CD14-positive monocyte (primary cell): ENCODE measurements around the gene CLTCL1. TPM values are rescaled to one million over a fixed set of nuclear protein-coding genes. Genes with fewer than 3 reads are reported as not detected.

Experiments used
- DNase-seq, 3 donors: peaks; one replicate each; pipeline ENCODE4 v3.0.0-alpha.2; 2011 to 2022
- H2AFZ ChIP-seq: 2 replicates; pipeline ENCODE4 v1.6.0; 2012; ENCODE audit warnings: mild to moderate bottlenecking, low read depth, low read length, inconsistent platforms; ENCODE audit not compliant: insufficient read depth, poor library complexity, severe bottlenecking
- H3K27ac ChIP-seq, 2 donors: 1 replicate in 1 of 2; 2 replicates in 1 of 2; pipeline ENCODE4 v1.5.1; 2012 to 2013; ENCODE audit warnings: low read length in 2 of 2, control low read depth in 1 of 2, inconsistent platforms in 1 of 2, low read depth in 1 of 2, mild to moderate bottlenecking in 1 of 2
- H3K27me3 ChIP-seq, 2 donors: one replicate each; pipeline versions ENCODE4 v1.6.0 to v1.6.1; 2011 to 2013; ENCODE audit warnings: low read length in 2 of 2; ENCODE audit not compliant: control insufficient read depth in 2 of 2, insufficient read depth in 2 of 2
- H3K36me3 ChIP-seq, 2 donors: replicated peaks in 1 of 2; 1 replicate in 1 of 2; 2 replicates in 1 of 2; pipeline versions ENCODE4 v1.5.1 to v1.6.1; 2012 to 2013; ENCODE audit warnings: low read length in 2 of 2, control low read depth in 1 of 2, inconsistent platforms in 1 of 2, mild to moderate bottlenecking in 1 of 2; ENCODE audit not compliant: insufficient read depth in 2 of 2, control insufficient read depth in 1 of 2
- H3K4me1 ChIP-seq, 2 donors: 1 replicate in 1 of 2; 2 replicates in 1 of 2; pipeline versions ENCODE4 v1.5.1 to v1.6.1; 2012 to 2013; ENCODE audit warnings: low read length in 2 of 2, control low read depth in 1 of 2, inconsistent platforms in 1 of 2, mild to moderate bottlenecking in 1 of 2, moderate library complexity in 1 of 2; ENCODE audit not compliant: insufficient read depth in 2 of 2, control insufficient read depth in 1 of 2
- H3K4me2 ChIP-seq: replicated peaks from 2 replicates; pipeline ENCODE3; 2012; ENCODE audit warnings: low read length, moderate library complexity, mild to moderate bottlenecking; ENCODE audit not compliant: poor library complexity, severe bottlenecking; ENCODE audit errors: extremely low read depth
- H3K4me3 ChIP-seq, 3 experiments: fragments of 200-600 bp in 1 of 3; sonication (generic) in 1 of 3; replicated peaks in 1 of 3; 1 replicate in 2 of 3; 2 replicates in 1 of 3; pipeline ENCODE4 v1.5.1; 2011 to 2013; ENCODE audit warnings: low read length in 3 of 3, mild to moderate bottlenecking in 3 of 3, control low read depth in 2 of 3, low read depth in 2 of 3, inconsistent platforms in 1 of 3, moderate library complexity in 1 of 3
- H3K79me2 ChIP-seq: 2 replicates; pipeline ENCODE4 v1.6.0; 2012; ENCODE audit warnings: mild to moderate bottlenecking, control low read depth, inconsistent platforms, low read length, moderate library complexity; ENCODE audit not compliant: insufficient read depth
- H3K9ac ChIP-seq: 2 replicates; pipeline ENCODE4 v1.6.0; 2017; ENCODE audit warnings: low read length, mild to moderate bottlenecking; ENCODE audit not compliant: insufficient read depth, poor library complexity, severe bottlenecking
- H3K9me3 ChIP-seq, 2 donors: replicated peaks in 1 of 2; 1 replicate in 1 of 2; 2 replicates in 1 of 2; pipeline versions ENCODE4 v1.5.1 to v1.6.1; 2012 to 2013; ENCODE audit warnings: low read length in 2 of 2, control low read depth in 1 of 2; ENCODE audit not compliant: control insufficient read depth in 1 of 2, insufficient read depth in 1 of 2
- H4K20me1 ChIP-seq: 2 replicates; pipeline ENCODE4 v1.6.0; 2012; ENCODE audit warnings: mild to moderate bottlenecking, low read length, control low read depth, moderate library complexity; ENCODE audit not compliant: insufficient read depth
- H3K27ac Mint-ChIP-seq, 7 donors: one replicate each; pipeline ENCODE4 v1.8.0; 2020; ENCODE audit warnings: mild to moderate bottlenecking in 7 of 7, mixed read lengths in 7 of 7, moderate library complexity in 6 of 7, inconsistent platforms in 2 of 7
- H3K27me3 Mint-ChIP-seq, 3 donors: one replicate each; pipeline ENCODE4 v1.8.0; 2021 to 2022; ENCODE audit warnings: low read depth in 3 of 3, mild to moderate bottlenecking in 3 of 3, mixed read lengths in 3 of 3, moderate library complexity in 3 of 3, inconsistent platforms in 1 of 3
- H3K36me3 Mint-ChIP-seq, 2 donors: one replicate each; pipeline ENCODE4 v1.8.0; 2020; ENCODE audit warnings: mixed read lengths in 2 of 2, inconsistent platforms in 1 of 2, mild to moderate bottlenecking in 1 of 2
- H3K4me1 Mint-ChIP-seq: one replicate; pipeline ENCODE4 v1.8.0; 2020; ENCODE audit warnings: mild to moderate bottlenecking, mixed read lengths
- H3K4me3 Mint-ChIP-seq, 2 donors: one replicate each; pipeline ENCODE4 v1.8.0; 2020; ENCODE audit warnings: mild to moderate bottlenecking in 2 of 2, mixed read lengths in 2 of 2, moderate library complexity in 1 of 2
- H3K9me3 Mint-ChIP-seq, 7 donors: one replicate each; pipeline ENCODE4 v1.8.0; 2020 to 2022; ENCODE audit warnings: mixed read lengths in 7 of 7, mild to moderate bottlenecking in 6 of 7, moderate library complexity in 6 of 7, inconsistent platforms in 2 of 7
- CTCF ChIP-seq: fragments of 200-600 bp; IDR thresholded peaks from one replicate; pipeline ENCODE4 v1.8.0; 2022; ENCODE audit warnings: antibody characterized with exemption, mild to moderate bottlenecking
- WGBS: methylation state at CpG from one replicate; pipeline ENCODE4 v1.1.5; 2013; ENCODE audit warnings: missing lambda C conversion rate; ENCODE audit not compliant: insufficient coverage; 5-methylcytosine and 5-hydroxymethylcytosine counted together
- intact Hi-C, 2 donors: fragments of 100-400 bp; cut with micrococcal nuclease; formaldehyde crosslinking; loops; one replicate each; pipeline versions ENCODE4 v1.15.0 to v1.15.1; 2023
- polyA plus RNA-seq, 3 donors: library from polyadenylated mRNA; depleted of rRNA in 1 of 3; unstranded in 2 of 3; stranded (reverse) in 1 of 3; fragments of 300-500 nt in 2 of 3; fragments of >200 nt in 1 of 3; fragmentation: Illumina TruSeq in 2 of 3; gene quantifications; 1 replicate in 2 of 3; 2 replicates in 1 of 3; pipeline ENCODE4 v1.2.3, GENCODE V29; 2012 to 2021

Gene CLTCL1
- polyA plus RNA-seq, 3 donors = 5.1 to 17.0 (median 6.1) TPM

- H3K4me1 Mint-ChIP-seq = peaks cover 1% of the 10 kb centered on the region
- intact Hi-C loops = no loop called here
- no peaks in the 10 kb centered on the region for H3K27me3 ChIP-seq
- H3K79me2 ChIP-seq = peaks cover 62% of the 10 kb centered on the region
- H3K27ac Mint-ChIP-seq = no peak overlapping the region
- H3K4me2 ChIP-seq = no peak overlapping the region
- 100% methylated on average over 6 of the region's 14 CpGs for WGBS
- no peaks in the 10 kb centered on the region for H3K9me3 Mint-ChIP-seq
- H3K4me3 Mint-ChIP-seq = no peak overlapping the region
- no peak for DNase-seq
- H3K27me3 Mint-ChIP-seq = no peaks in the 10 kb centered on the region
- no peak overlapping the region for H3K4me3 ChIP-seq
- H3K9ac ChIP-seq = no peak overlapping the region
- TF ChIP-seq CTCF = no peak
- no peak overlapping the region for H2AFZ ChIP-seq
- no peaks in the 10 kb centered on the region for H4K20me1 ChIP-seq
- peaks cover 0 to under 1% of the 10 kb centered on the region in 2 donors for H3K4me1 ChIP-seq
- H3K36me3 ChIP-seq = peaks cover 93 to 97% of the 10 kb centered on the region in 2 donors
- H3K9me3 ChIP-seq = no peaks in the 10 kb centered on the region
- peaks cover 85 to 90% of the 10 kb centered on the region in 2 donors for H3K36me3 Mint-ChIP-seq
- H3K27ac ChIP-seq = no peak overlapping the region
Measured at GRCh38 chr22:19234126-19234896, 57.2 kb downstream of the CLTCL1 start.

DNA sequence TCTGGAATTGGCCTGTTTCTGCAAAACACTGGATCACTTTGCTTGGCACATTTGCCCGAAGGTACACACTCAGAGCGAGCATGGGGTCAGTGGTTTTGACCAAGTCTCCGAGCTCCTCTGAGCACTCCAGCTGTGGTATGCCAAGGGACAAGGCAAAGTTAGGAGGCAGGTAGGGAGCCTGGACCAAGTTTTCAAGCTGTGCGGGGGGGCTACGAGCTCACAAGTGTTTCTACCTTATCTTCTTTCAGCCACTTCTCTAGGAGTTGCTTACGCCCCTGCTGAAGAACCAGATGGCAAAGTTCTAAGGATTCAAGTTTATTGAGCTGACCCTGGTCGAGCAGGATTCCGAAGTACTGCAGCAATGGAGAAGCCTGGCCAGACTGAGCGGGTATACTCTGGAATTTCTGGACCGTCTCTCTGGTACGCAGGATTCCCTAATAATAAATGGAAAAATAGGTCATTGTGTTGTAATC is 58.3 kb downstream of the CLTCL1 start:
- no peak overlapping the region for H3K27ac ChIP-seq
- H3K27me3 ChIP-seq = no peaks in the 10 kb centered on the region
- no peak overlapping the region for H3K4me3 ChIP-seq
- no peaks in the 10 kb centered on the region for H4K20me1 ChIP-seq
- H2AFZ ChIP-seq = no peak overlapping the region
- peaks cover 88 to 93% of the 10 kb centered on the region in 2 donors for H3K36me3 Mint-ChIP-seq
- intact Hi-C loops = no loop called here
- no peak for DNase-seq
- H3K9ac ChIP-seq = no peak overlapping the region
- peaks cover 51% of the 10 kb centered on the region for H3K79me2 ChIP-seq
- no peaks in the 10 kb centered on the region for H3K9me3 Mint-ChIP-seq
- no peak overlapping the region for H3K27ac Mint-ChIP-seq
- no peak for TF ChIP-seq CTCF
- WGBS = 100% methylated on average over 7 of the region's 11 CpGs
- no peaks in the 10 kb centered on the region for H3K9me3 ChIP-seq
- H3K36me3 ChIP-seq = peaks cover 93 to 98% of the 10 kb centered on the region in 2 donors
- H3K4me1 ChIP-seq = no peaks in the 10 kb centered on the region
- no peak overlapping the region for H3K4me3 Mint-ChIP-seq
- no peaks in the 10 kb centered on the region for H3K27me3 Mint-ChIP-seq
- H3K4me2 ChIP-seq = no peak overlapping the region
- no peaks in the 10 kb centered on the region for H3K4me1 Mint-ChIP-seq
